AG09319 (cell line): ENCODE results near the gene CBX5.
A peak's percentile ranks its signal among the peaks of the same experiment; 100 is the strongest.
"Not testable (repeated sequence)": the region's sequence is repeated elsewhere in the genome, so short reads cannot be mapped to it uniquely, and the experiment has no call there.

Experiments used
- DNase-seq: peaks from one replicate; pipeline ENCODE4 v3.0.0-alpha.2; 2010; ENCODE audit warnings: low read depth; ENCODE audit errors: extremely low read depth
- CTCF ChIP-seq: IDR thresholded peaks from 2 replicates; pipeline ENCODE4 v1.5.1; 2011; ENCODE audit warnings: low read depth, mild to moderate bottlenecking, inconsistent platforms, low read length, moderate library complexity

The CBX5 gene

GRCh38 chr12:54197431-54197909 is 82.5 kb downstream of the CBX5 start:
- no peak for DNase-seq
- TF ChIP-seq CTCF: no peak

DNA sequence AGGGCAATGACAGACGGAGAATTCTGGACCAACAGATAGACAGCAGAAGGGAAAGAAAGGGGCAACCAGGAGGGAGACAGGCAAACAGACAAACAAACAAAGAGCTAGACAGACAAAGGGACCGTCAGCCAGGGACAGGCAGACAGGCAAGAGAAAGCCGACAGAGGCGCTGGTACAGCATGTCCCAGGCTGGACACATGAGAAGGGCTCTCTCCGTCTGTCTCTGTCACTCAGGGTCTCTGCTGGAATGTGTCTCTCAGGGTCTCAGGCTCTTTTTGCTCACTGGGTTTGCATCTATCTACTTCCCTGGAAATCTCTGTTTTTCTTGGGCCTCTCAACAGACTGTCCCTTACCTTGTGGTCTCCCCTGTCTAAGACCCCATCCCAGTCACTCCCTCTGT is 82.9 kb downstream of the CBX5 start:
- DNase-seq: no peak
- TF ChIP-seq CTCF: no peak

GRCh38 chr12:54196396-54196795 is 83.5 kb downstream of the CBX5 start:
- no peak for DNase-seq
- TF ChIP-seq CTCF: no peak

DNA sequence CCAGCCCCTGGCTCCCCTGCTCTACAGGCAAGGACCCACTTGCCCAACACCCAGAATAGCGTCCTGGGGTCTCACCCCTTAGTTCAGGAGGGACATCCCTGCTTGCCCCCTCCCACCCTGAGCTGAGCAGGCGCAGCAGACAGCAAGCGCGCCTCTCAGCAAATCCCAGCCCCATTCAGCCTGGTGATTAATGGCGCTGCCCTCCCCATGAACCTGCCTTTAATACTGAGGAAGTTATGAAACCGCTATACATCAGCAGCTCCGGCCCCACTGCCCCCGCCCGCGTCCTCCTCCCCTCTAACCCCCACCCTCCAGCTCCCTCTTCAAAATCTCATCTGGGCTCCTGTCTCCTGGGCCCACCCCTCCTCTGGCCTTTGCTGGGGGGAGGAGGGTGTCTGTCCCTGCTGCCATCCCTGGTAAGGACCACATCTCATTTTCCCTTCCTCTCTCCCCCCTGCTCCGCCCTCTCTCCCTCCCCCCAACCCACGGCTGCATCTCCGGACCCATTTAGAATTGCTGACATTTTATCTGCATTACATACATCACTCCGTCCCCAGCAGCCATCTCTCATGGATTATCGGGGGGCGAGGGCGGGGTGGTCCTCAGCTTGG is 84.1 kb downstream of the CBX5 start:
- TF ChIP-seq CTCF: no peak
- no peak for DNase-seq

- DNase-seq: no peak
- no peak for TF ChIP-seq CTCF
Observed at GRCh38 chr12:54195080-54195736, 84.7 kb downstream of the CBX5 start.

DNA sequence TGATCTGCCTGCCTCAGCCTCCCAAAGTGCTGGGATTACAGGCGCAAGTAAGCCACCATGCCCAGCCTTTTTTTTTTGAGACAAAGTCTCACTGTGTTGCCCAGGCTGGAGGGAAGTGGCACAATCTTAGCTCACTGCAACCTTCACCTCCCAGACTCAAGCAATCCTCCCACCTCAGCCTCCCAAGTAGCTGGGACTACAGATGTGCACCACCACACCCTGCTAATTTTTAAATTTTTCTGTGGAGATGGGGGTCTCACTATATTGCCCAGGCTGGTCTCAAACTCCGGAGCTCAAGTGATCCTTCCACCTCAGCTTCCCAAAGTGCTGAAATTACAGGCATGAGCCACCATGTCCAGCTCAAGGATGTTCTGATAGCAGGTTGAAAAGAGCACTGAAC is 85.3 kb downstream of the CBX5 start:
- DNase-seq: not testable (repeated sequence)

- no peak for DNase-seq
- TF ChIP-seq CTCF: no peak
Observed at GRCh38 chr12:54193434-54193833, 86.5 kb downstream of the CBX5 start.

DNA sequence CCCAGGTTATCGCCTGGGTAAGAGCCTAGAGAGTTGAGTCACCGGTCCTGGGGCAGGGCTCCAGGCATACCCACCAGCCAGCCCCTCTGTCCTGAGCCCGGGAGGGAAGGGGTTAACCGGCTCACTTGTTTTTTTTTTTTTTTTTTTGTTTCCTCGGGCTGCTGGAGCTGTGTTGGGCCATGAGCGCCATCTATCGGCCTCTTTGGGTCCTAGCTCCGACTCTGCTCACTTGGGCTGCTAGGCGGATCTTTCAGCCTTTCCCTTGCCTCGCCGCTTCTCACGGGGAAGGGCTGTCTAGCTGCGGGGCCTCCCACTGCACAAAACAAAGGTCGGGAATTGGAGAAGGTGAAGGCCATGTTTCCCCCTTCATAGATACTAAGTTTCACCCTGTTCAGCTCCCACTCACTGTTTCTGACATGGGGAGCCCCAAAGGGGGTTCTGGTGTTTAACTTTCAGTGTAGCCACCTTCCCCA is 88.3 kb downstream of the CBX5 start:
- peak; percentile 89 for TF ChIP-seq CTCF
- peak; percentile 49 for DNase-seq
